Breast epithelium (tissue), 3 donors: Measurements from ENCODE around the gene PANK3.

Experiments used
- POLR2A ChIP-seq: fragments of 450-650 bp; IDR thresholded peaks from one replicate; pipeline ENCODE4 v1.6.1; 2016; ENCODE audit warnings: antibody characterized with exemption, mild to moderate bottlenecking, moderate library complexity
- TF ChIP-seq, protein P1 (sequence below), 3 donors: fragments of 450-650 bp; IDR thresholded peaks; one replicate each; pipeline ENCODE4 v1.5.1; 2016 to 2017; ENCODE audit warnings: antibody characterized with exemption in 3 of 3, mild to moderate bottlenecking in 3 of 3, moderate library complexity in 3 of 3

DNA sequence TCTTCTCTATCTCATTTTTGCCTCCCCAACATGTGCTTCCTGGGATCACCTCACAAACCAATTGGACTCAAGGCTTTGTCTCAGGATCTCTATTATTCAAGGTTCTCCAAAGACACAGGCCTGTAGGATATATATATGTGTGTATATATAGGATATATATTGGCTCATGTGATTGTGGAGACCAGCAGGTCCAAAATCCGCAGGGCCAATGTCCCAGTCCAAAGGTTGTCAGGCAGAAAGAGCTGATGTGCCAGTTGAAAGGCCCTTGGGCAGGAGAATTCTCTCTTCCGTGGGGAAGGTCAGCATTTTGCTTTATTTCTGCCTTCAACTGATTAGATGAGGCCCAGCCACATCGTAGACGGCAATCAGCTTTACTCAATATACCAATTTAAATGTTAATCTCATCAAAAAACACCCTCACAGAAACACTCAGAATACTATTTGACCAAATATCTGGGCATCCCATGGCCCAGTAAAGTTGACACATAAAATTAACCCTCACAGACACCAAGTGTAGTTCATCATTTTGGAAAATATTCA lies 51.3 kb downstream of the PANK3 start:
- no peak for TF ChIP-seq POLR2A
- TF ChIP-seq, protein P1, sequence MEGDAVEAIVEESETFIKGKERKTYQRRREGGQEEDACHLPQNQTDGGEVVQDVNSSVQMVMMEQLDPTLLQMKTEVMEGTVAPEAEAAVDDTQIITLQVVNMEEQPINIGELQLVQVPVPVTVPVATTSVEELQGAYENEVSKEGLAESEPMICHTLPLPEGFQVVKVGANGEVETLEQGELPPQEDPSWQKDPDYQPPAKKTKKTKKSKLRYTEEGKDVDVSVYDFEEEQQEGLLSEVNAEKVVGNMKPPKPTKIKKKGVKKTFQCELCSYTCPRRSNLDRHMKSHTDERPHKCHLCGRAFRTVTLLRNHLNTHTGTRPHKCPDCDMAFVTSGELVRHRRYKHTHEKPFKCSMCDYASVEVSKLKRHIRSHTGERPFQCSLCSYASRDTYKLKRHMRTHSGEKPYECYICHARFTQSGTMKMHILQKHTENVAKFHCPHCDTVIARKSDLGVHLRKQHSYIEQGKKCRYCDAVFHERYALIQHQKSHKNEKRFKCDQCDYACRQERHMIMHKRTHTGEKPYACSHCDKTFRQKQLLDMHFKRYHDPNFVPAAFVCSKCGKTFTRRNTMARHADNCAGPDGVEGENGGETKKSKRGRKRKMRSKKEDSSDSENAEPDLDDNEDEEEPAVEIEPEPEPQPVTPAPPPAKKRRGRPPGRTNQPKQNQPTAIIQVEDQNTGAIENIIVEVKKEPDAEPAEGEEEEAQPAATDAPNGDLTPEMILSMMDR (IDR thresholded peaks at IDR 0.05) = no peak
